Fibroblast of lung (primary cell): Measurements from ENCODE around the gene DNASE1. TPM values are rescaled to one million over a fixed set of nuclear protein-coding genes. Genes with fewer than 3 reads are reported as not detected.

ENCODE experiments used
- DNase-seq, 2 donors: peaks; one replicate each; pipeline versions ENCODE4 v3.0.0 to v3.0.0-alpha.2; 2010; ENCODE audit warnings: low read depth in 2 of 2
- H2AFZ ChIP-seq: 2 replicates; pipeline ENCODE4 v1.5.1; 2012; ENCODE audit warnings: low read length, control low read depth, inconsistent platforms
- H3K27ac ChIP-seq: 2 replicates; pipeline ENCODE4 v1.5.1; 2011; ENCODE audit warnings: low read length, control low read depth; ENCODE audit not compliant: insufficient read depth
- H3K27me3 ChIP-seq: 2 replicates; pipeline ENCODE4 v1.5.1; 2011; ENCODE audit warnings: mild to moderate bottlenecking, low read length; ENCODE audit not compliant: control insufficient read depth, insufficient read depth
- H3K36me3 ChIP-seq: 2 replicates; pipeline ENCODE4 v1.5.1; 2011; ENCODE audit warnings: low read length; ENCODE audit not compliant: control insufficient read depth, insufficient read depth
- H3K4me1 ChIP-seq: 2 replicates; pipeline ENCODE4 v1.5.1; 2011; ENCODE audit warnings: low read length; ENCODE audit not compliant: control insufficient read depth, insufficient read depth; ENCODE audit errors: extremely low read depth
- H3K4me2 ChIP-seq: 2 replicates; pipeline ENCODE4 v1.5.1; 2011; ENCODE audit warnings: low read length, control low read depth; ENCODE audit not compliant: insufficient read depth; ENCODE audit errors: extremely low read depth
- H3K4me3 ChIP-seq, 4 experiments: fragments of 200-600 bp in 1 of 4; sonication (generic) in 1 of 4; replicated peaks in 1 of 4; 2 replicates each; pipeline ENCODE4 v1.5.1; 2011 to 2016; ENCODE audit warnings: low read length in 4 of 4, low read depth in 3 of 4, mild to moderate bottlenecking in 3 of 4, control low read depth in 2 of 4, inconsistent platforms in 1 of 4, mixed read lengths in 1 of 4; ENCODE audit not compliant: insufficient read depth in 1 of 4; ENCODE audit errors: control extremely low read depth in 1 of 4
- H3K79me2 ChIP-seq: 2 replicates; pipeline ENCODE4 v1.5.1; 2012; ENCODE audit warnings: mild to moderate bottlenecking, low read length, inconsistent platforms; ENCODE audit not compliant: control insufficient read depth, insufficient read depth
- H3K9ac ChIP-seq: 2 replicates; pipeline ENCODE4 v1.5.1; 2011; ENCODE audit warnings: mild to moderate bottlenecking, low read length, control low read depth; ENCODE audit not compliant: insufficient read depth
- H3K9me3 ChIP-seq: 2 replicates; pipeline ENCODE4 v1.5.1; 2012; ENCODE audit warnings: low read depth, low read length; ENCODE audit not compliant: control insufficient read depth, insufficient read depth
- H4K20me1 ChIP-seq: 2 replicates; pipeline ENCODE4 v1.5.1; 2011; ENCODE audit warnings: low read length; ENCODE audit not compliant: control insufficient read depth, insufficient read depth; ENCODE audit errors: extremely low read depth
- CTCF ChIP-seq, 2 donors: IDR thresholded peaks in 1 of 2; conservative IDR thresholded peaks in 1 of 2; 1 replicate in 1 of 2; 2 replicates in 1 of 2; pipeline ENCODE4 v1.5.1; 2011 to 2012; ENCODE audit warnings: low read length in 2 of 2, control low read depth in 1 of 2, inconsistent platforms in 1 of 2, low read depth in 1 of 2, mild to moderate bottlenecking in 1 of 2
- EZH2 ChIP-seq: IDR thresholded peaks from 2 replicates; pipeline ENCODE4 v1.5.1; 2012; ENCODE audit warnings: low read length, control low read depth, mild to moderate bottlenecking; ENCODE audit errors: missing control alignments
- polyA plus RNA-seq, 2 donors: library from polyadenylated mRNA; depleted of rRNA in 1 of 2; stranded (reverse) in 1 of 2; unstranded in 1 of 2; fragments of >200 nt; gene quantifications; 2 replicates each; pipeline ENCODE4 v1.2.1, GENCODE V29; 2011 to 2012; ENCODE audit warnings: missing spikeins in 1 of 2
- total RNA-seq: library from RNA; depleted of rRNA; stranded (reverse); fragments of >200 nt; gene quantifications from 2 replicates; pipeline ENCODE4 v1.2.1, GENCODE V29; 2014

Gene DNASE1
- total and polyA plus RNA-seq, 2 donors (not counting 1 experiment from before 2014, with no cell fraction given): 2.9 to 29.1 TPM

GRCh38 chr16:3670711-3671110 lies 16.2 kb downstream of the DNASE1 start:
- H3K9me3 ChIP-seq: no peaks in the 10 kb centered on the region
- H3K79me2 ChIP-seq: no peaks in the 10 kb centered on the region
- H4K20me1 ChIP-seq: no peaks in the 10 kb centered on the region
- TF ChIP-seq EZH2 (no peak), CTCF (conservative IDR thresholded peaks at IDR 0.05 in 1 of 2, IDR thresholded peaks at IDR 0.05 in 1 of 2; ENCODE audit: low read depth in 1 of 2, low read length in 2 of 2) (no peak)
- no peaks in the 10 kb centered on the region for H3K27me3 ChIP-seq
- H3K4me3 ChIP-seq: no peak overlapping the region
- no peak overlapping the region for H3K4me2 ChIP-seq
- H3K9ac ChIP-seq: no peak overlapping the region
- DNase-seq: no peak
- no peak overlapping the region for H2AFZ ChIP-seq
- peaks cover 24% of the 10 kb centered on the region for H3K36me3 ChIP-seq
- H3K4me1 ChIP-seq: peaks cover 2% of the 10 kb centered on the region
- H3K27ac ChIP-seq: no peak overlapping the region

- Histone ChIP-seq H3K27me3 (no peaks in the 10 kb centered on the region), H3K4me2 (no peak overlapping the region), H3K79me2 (no peaks in the 10 kb centered on the region), H3K36me3 (peaks cover 25% of the 10 kb centered on the region), H2AFZ (no peak overlapping the region), H3K4me1 (peaks cover 2% of the 10 kb centered on the region), H4K20me1 (no peaks in the 10 kb centered on the region), H3K27ac (no peak overlapping the region), H3K9ac (no peak overlapping the region), H3K9me3 (no peaks in the 10 kb centered on the region), H3K4me3 (no peak overlapping the region)
- TF ChIP-seq EZH2: no peak
- no peak for TF ChIP-seq CTCF (conservative IDR thresholded peaks at IDR 0.05 in 1 of 2, IDR thresholded peaks at IDR 0.05 in 1 of 2; ENCODE audit: low read depth in 1 of 2, low read length in 2 of 2)
- DNase-seq: no peak
Observed at GRCh38 chr16:3671424-3671823, 16.9 kb downstream of the DNASE1 start.

- Histone ChIP-seq H3K4me1 (peaks cover 2% of the 10 kb centered on the region), H3K79me2 (no peaks in the 10 kb centered on the region), H4K20me1 (no peaks in the 10 kb centered on the region), H3K27ac (no peak overlapping the region), H3K27me3 (no peaks in the 10 kb centered on the region), H2AFZ (no peak overlapping the region), H3K4me3 (no peak overlapping the region), H3K9me3 (no peaks in the 10 kb centered on the region), H3K4me2 (no peak overlapping the region), H3K36me3 (peaks cover 22% of the 10 kb centered on the region), H3K9ac (no peak overlapping the region)
- TF ChIP-seq EZH2 (no peak), CTCF (conservative IDR thresholded peaks at IDR 0.05 in 1 of 2, IDR thresholded peaks at IDR 0.05 in 1 of 2; ENCODE audit: low read depth in 1 of 2, low read length in 2 of 2) (no peak)
- DNase-seq: no peak
Observed at GRCh38 chr16:3672571-3673041, 18.1 kb downstream of the DNASE1 start.
